Stimulated activated CD8-positive, alpha-beta memory T cell treated with anti-CD3 and anti-CD28 coated beads, Interleukin-12 subunit alpha, Interleukin-12 subunit beta, amount 100 ng/mL, for 1 hour (primary cell): ENCODE results near the gene SH3BP5.

ENCODE experiments used
- DNase-seq: peaks from one replicate; pipeline ENCODE4 v3.0.0-alpha.2; 2020; ENCODE audit warnings: low read depth

Gene SH3BP5

GRCh38 chr3:15273227-15273626, 59.2 kb downstream of the SH3BP5 start:
- no peak for DNase-seq

GRCh38 chr3:15272426-15273196, 59.8 kb downstream of the SH3BP5 start:
- no peak for DNase-seq

- peak; percentile 66 for DNase-seq
These were observed 60.5 kb downstream of the SH3BP5 start for GRCh38 chr3:15271785-15272381.

DNA sequence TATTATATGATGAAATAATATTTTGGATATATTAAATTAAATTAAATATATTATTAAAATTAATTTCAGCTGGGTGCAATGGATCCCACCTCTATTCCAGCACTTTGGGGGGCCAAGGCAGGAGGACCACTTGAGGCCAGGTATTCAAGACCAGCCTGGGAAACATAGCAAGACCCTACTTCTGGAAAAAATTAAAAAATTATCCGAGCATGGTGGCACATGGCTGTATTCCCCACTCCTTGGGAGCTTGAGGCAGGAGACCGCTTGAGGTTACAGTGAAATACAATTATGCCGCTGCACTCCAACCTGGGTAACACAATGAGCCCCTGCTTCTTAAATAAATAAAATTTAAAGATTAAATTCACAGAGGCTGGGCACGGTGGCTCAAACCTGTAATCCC, 61.4 kb downstream of the SH3BP5 start:
- DNase-seq = no peak

- DNase-seq = peak; percentile 77
These were observed 63.0 kb downstream of the SH3BP5 start for GRCh38 chr3:15269091-15269989.

- peak; percentile 74 for DNase-seq
These were observed 64.3 kb downstream of the SH3BP5 start for GRCh38 chr3:15268033-15268631.

DNA sequence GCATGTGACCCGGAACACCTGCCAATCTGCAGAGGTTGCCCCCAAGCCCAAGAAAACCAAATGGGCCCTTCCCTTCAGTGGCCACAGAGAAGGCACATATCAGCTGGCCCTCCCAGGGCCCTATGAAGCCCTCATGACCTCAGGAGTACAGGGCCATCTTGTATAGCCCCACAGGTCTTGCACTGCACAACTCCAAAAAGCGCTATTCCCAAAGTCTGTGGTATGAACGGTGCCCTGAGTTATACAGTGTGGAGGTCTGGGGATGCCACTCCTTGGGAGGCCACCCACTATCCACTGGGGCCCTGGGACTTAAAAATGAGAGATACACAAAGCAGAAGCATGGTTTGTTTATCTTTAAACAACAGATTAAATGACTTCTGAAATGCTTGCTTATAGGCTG, 64.9 kb downstream of the SH3BP5 start:
- no peak for DNase-seq

DNA sequence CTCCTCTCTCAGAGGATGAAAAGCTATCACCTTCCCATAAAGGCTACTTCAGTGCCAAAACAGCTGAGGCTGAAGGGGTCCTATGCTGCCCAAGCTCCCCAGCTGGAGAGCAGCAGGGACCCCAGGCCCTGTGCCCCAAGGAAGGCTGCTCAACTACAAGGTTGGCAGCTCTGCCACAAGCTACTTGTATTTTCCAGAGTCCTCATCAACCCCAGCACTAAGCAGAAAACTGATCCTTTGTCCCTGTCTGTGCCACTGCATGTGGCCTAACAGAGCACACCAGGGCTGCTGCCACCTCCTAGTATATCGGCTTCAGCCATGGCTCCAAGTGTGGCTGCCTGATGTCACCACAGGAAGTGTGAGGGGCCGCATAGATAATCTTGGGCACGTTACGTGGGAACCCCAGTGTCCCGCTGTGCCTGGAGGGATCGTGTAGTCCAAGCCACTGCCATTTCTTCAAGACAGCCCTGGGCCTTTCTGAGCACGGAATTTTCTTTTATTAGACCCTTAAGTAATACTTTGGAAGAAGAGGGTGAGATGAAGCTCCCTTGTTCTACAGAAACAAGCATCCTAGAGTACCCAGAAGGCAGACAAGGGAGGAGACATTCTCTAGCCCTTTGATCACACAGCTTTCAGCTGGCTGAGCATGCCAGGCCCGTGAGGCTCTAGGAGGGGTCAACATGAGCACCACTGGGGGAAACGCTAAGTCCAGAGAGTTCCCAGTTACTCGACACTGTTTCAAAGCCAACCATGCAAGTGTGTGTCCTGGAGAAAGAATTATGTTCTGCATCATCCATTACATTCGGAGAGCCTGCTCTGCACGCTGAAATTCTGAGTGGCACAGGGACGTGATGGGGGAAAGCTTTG, 65.6 kb downstream of the SH3BP5 start:
- no peak for DNase-seq

DNA sequence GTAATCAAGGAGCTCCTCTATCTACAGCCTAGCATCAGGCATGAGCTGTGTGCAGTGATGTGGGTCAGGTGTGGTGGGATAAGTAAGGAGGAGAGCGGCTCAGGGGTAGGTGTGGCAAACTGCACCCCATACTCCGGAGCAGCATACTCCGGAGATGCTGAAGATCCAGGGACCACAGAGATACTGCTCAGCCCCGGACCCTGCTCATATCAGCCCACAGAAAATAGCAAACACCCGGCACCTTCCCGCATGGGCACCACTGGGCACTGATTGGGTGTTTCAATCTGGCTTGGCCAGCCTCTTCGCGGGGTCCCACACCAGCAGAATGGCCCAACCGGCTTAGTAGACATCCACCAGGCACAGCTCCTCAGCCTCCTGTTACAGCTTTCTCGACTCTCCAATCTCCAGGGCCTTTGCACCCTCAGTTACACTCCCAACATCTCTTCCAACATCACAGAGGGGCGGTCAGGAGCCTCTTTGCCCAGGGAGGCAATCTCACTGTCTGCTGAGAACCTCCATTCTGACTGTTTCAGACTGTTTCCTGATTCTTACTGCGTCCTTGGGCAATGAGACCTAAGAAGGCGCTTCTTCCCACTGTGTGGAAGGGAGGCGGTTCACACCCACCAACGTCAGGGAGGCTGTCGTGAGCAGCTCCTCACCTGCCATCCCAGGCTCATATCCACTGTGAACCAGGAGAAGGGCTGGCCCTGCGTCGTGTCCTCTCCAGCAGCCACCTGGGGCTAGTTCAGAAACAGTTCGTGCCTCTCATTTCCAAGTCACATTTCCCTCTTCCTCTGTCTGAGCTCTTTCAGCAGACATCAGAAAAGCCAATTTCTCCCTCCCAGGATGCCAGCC, 66.5 kb downstream of the SH3BP5 start:
- no peak for DNase-seq

GRCh38 chr3:15264486-15264885, 67.9 kb downstream of the SH3BP5 start:
- no peak for DNase-seq

DNA sequence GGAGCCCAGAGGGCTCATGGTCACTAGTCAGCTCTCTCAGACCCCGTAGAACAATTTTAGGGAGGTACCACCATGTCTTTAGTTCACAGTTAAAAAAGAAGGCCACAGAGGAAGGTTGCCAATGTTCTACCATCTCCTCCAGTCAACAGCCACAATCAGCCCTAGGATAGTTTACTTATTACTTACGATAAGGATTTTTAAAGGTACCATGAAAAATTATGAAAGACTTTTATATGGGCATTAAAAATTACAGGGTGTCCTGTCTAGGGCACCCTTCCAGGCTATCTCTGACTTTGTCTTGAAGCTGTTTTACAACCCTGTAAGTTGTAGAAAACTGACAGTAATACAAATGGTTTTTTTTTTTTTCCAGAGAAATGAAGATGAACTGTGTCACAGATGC, 68.5 kb downstream of the SH3BP5 start:
- no peak for DNase-seq

DNA sequence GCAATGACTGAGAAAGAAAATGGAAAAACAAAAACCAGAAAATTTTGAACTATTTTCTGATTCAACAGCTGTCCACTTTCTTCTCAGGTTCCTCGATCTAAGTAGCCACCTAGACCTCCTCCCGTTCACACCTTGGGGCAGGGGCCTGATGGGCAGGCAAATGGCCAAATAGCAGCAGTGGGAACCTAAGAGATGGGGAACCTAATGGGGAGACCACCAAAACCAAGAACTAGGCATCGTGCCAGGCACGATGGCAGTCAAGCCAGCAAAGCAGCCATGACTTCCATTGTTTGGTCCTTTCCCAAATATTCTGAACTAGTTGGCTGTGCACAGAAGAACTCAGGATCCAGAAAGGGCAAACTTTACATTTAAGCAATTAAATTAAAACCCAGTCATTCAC, 69.3 kb downstream of the SH3BP5 start:
- no peak for DNase-seq

DNA sequence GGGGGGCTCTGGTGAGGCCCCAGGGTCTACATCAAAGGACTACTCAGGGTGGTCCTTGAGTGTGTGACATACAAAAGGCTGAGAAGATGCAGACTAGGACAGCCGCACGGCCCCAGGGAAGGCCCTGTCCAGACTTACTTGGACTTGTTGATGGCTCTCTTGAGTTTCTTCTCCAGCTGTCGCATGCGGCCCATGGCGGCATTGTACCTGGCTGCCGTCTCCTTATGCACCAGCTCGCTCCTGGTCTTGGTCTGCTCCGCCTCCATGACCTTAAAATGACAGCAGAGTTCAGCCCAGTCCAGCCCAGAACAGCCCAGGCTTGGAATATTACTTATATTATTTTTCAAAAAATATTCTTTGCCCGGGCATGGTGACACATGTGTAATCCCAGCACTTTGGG, 70.4 kb downstream of the SH3BP5 start:
- DNase-seq = no peak

DNA sequence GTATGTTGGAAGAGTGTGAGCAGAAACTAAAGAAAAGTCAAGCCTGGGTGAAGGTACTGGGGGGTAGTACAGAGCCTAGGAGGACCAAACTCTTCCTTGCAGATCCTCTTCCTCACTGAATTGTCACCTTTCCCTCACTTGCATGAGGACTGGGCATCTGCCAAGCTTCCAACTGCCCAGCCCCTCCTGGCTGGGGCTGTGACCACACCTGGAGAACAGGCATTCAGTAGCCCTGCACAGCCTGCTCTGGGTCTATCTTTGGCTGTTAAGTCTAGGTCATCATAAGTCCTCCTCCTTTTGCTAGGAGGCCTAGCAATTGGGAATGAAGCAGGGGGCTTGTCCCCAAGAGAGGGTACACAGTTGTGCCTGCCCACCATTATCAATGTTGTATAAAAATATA, 71.1 kb downstream of the SH3BP5 start:
- DNase-seq = no peak

DNA sequence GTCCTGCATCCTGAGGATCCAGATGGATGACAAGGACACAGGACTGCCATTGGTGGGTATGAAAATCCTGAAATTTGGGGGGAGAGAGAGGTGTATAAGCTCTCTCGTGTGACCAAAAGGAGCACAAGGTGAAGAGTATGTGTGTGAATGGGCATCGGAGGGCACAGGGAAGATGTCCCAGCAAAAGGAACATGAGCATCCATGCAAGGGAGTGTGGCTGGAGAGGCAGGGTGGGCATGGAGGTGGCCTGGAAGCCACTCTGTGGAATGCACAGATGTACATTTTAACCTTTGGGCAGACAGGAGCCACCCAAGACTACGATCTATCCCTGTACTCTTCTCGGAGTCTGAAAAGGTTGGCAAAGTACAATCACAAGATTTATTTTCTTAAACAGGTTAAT, 71.9 kb downstream of the SH3BP5 start:
- no peak for DNase-seq

- DNase-seq = no peak
These were observed 73.7 kb downstream of the SH3BP5 start for GRCh38 chr3:15258720-15259119.

- no peak for DNase-seq
These were observed 75.5 kb downstream of the SH3BP5 start for GRCh38 chr3:15256861-15257341.

GRCh38 chr3:15255215-15255614, 77.2 kb downstream of the SH3BP5 start:
- no peak for DNase-seq

- no peak for DNase-seq
These were observed 79.2 kb downstream of the SH3BP5 start for GRCh38 chr3:15253023-15253697.

DNA sequence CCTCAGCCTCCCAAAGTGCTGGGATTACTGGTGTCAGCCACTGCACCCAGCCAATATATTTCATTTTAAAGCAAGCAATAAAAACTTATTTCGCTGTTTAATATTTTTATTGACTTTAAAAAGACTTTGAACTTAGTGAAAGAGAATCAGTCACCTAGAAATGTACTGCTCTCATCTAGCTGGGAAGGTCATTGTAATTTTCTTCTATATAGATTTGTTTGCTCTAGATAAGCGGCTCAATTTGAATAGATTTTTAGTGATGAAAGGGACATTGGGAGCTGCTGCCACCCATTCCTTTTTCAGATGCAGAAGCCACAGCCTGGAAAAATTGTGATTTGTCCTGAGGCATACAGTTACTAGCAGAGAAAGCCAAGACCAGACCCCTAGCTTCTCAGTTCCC, 86.2 kb downstream of the SH3BP5 start:
- no peak for DNase-seq
